SK-MEL-5 (cell line): ENCODE measurements around the gene CHID1. TPM values are rescaled to one million over a fixed set of nuclear protein-coding genes. Genes with fewer than 3 reads are reported as not detected.

Experiments
- DNase-seq: peaks from one replicate; pipeline ENCODE4 v3.0.0-alpha.2; 2016; ENCODE audit warnings: low read depth, low spot score
- in situ Hi-C: cut with HindIII; loops from 2 replicates; pipeline ENCODE4 v1.10.0; 2016; ENCODE audit warnings: low sequenced_read_pairs, high pct_unique_total_duplicates, low pct_unique_long_range_greater_than_20kb
- polyA plus RNA-seq, 2 experiments: library from polyadenylated mRNA; depleted of rRNA; stranded (reverse); fragments of >200 nt; gene quantifications; 2 replicates each; pipeline ENCODE4 v1.2.3, GENCODE V29; 2015
- total RNA-seq: library from RNA; depleted of rRNA; stranded (reverse); fragments of >200 nt; shearing (Covaris generic); gene quantifications from 2 replicates; pipeline ENCODE4 v1.2.3, GENCODE V29; 2014; rRNA removed

Gene CHID1
- total RNA-seq: 21.8 and 31.0 TPM in 2 replicates
- 248 and 307 TPM in 2 replicates for polyA plus RNA-seq (2015; cell fraction: cytosol; rRNA removed)
- 47.5 and 57.7 TPM in 2 replicates for polyA plus RNA-seq (2015; cell fraction: nucleus; rRNA removed)

DNA sequence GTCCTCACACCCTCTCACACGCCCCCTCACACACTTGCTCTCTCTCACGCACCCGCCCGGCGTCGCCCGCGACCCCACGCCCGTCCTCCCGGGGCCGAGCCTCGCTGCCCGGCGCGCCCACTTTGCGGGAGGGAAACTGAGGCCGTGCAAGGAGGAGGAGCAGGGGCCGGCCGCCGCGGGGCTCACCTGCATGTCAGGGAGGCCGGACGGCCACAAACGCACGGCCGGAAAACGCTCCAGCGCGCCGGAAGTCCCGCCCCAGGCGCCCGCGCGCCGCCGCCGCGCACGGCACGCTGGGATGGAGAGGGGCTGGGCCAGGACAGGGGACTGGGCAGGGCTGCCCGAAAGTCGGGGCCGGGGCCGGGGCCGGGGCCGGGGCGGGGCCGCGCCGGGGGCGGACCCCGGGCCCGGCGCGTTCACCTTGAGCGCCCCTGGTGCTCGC lies at the start of gene CHID1:
TSS of gene CHID1 (minus strand) at position 222 of the 442 bp plus-strand sequence. CDS start 5,994 bp downstream, outside the sequence.
- in situ Hi-C loops: no loop called here
- peak; percentile 81 for DNase-seq

DNA sequence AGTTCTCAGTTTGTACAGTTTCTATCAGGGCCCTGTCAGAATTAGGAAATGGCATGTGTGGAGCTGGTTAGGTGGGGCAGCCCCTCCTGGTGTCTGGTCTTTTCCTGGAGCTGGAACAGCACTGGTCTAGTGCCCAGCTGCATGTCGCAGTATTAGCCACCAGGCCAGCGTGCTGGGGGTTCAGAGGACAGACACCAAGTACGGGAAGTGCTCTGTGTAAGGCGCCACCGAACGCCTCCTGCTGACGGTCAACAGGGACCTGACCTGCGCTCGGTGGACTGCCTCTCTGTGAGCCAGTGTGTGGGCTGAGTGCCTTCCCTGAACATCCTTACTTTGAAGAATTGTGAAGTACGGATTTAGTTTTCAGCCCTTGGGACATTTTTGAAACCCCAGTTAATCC lies 49.0 kb upstream of the CHID1 start:
- in situ Hi-C loops: no loop called here

DNA sequence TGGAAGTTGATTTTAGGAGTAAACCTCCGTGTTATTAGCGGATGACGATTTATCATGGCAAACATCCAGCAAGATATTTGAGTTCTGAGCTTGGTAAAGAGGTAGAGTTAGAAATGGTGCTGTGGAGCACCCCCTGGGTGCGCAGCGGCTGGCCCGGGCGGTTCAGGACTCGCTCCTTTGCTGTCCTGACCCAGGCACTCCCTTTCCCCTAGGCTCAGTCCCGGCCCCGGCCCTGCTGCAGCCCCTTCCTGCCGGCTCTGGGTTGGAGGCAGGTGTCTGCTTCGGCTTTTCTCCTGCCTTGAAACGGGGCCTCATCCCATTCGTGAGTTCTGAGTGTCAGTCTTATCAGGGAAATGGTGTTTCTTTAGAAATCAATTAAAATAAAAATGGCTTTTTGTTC lies 48.4 kb upstream of the CHID1 start:
- no peak for DNase-seq
- in situ Hi-C loops: no loop called here

More for the DNA sequence above, 49.0 kb upstream of the CHID1 start:
- DNase-seq: no peak

DNA sequence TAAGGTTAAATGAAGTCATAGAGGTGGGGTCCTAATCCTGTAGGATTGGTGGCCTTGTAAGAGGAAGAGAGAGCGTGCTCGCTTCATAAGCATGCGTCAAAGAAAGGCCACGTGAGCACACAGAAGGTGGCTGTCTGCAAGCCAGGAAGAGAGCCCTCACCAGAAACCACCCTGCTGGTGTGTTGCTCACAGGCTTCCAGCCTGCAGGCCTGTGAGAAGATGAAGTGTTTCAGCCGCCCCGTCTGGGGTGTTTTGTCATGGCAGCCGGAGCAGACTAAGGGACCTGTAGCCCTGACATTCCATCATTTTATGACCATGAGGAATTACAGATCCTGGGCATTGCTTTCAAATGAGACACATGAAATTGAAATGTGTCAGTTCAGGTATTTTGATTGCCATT lies 47.5 kb upstream of the CHID1 start:
- in situ Hi-C loops: no loop called here
- DNase-seq: no peak

DNA sequence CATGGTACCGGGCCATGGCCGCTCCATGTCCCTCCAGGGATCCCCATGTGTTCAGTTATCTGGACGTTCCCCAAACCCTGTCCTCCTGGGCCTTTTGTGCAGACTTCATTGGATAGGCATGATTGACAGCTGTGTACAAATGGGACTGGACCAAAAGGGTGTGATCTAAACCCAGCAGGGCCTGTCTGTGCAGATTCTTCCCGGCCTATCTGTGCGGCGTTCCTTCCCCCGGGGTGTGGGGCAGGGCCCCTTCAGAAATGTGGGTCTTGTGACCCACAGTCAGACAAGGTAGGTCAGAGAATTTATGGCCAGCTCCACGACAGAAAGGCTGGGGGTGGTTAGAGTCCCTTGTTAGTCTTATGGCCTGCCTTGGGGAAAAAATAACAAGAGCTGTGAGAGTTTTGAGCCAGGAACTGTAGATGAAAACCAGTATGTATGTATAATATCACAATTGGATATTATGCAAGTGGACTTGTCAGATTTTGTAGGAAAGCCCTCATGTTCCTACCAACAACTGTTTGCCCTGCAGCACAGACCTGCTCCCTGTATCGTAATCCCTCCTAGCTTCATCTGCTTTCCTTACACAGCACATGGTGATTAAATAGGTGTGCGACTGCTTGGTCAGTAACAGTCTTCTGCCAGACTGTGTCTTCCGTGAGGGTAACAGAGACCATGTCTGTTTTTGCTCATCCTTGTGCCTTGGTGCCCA lies 46.8 kb upstream of the CHID1 start:
- DNase-seq: no peak
- in situ Hi-C loops: no loop called here

DNA sequence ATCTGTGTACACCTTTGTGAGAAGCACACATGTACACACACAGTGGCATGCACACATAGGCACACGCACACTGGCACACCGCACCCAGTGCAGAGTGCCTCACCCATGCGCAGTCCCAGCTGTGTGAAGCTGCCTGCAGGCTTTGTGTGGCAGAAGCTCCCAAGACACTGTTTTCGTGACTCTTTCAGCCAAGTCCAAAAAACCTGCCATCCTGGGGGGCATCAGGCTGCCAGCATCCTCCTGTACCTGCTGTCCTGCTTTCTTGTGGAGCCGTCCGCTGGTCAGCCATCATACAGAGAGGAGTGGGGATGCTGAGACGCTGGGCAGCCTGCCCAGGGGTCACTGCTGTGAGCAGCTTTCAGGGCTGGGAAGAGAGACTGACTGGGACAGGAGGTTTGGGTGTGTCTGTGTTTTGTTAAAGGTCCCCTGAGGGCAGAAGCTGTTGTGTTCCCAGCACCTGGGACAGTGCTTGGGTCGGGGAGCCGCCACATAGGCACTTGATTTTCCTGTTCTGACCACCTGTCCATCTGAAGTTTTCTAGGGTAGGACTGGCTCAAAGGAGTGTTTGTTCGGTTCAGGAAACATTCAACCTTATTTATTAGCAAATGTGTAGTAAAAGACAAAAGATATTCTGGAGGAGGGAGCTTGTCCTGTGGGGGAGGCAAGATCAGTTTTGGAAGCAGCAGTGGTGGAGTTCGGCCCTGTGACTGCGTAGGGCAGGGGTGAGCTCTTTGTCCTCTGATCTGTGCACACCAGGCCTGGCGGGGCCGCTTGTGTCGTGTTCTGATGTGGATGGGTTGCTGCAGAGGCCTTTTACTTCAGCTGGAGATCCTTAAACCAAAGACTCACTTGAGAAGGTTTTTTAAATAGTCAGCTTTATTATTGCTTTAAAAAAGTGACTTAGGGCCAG lies 44.8 kb upstream of the CHID1 start:
- in situ Hi-C loops: no loop called here
- no peak for DNase-seq

DNA sequence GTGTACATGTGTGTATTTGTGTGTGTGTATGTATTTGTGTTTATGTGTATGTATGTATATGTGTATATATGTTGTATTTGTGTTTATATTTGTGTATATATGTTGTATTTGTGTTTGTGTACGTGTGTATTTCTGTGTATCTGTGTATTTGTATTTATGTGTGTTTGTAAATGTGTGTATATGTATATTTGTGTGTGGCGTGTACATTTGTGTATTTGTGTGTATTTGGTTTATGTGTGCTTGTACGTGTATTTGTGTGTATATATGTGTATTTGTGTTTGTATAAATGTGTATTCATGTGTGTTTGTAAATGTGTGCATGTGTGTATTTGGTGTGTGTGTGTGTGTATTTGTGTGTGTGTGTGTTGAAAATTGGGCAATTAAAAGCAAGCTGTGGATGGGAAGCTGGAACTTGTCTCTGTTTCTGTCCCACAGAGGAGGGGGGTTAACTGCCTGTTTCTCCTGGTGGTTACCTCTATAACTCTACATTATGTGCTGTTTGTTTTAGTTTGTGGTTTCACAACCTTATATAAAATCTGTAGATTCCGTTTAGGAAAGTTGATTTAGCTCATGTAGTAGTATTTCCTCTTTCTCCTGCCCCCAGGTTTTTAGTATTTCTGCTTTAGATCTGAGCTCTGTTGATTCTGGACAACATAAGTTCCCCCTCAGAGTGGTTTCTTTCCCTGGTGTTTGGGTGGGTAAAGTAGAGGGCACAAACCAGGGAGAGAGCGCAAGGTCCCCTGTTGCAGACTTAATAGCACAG lies 44.0 kb upstream of the CHID1 start:
- in situ Hi-C loops: no loop called here
- DNase-seq: no peak

DNA sequence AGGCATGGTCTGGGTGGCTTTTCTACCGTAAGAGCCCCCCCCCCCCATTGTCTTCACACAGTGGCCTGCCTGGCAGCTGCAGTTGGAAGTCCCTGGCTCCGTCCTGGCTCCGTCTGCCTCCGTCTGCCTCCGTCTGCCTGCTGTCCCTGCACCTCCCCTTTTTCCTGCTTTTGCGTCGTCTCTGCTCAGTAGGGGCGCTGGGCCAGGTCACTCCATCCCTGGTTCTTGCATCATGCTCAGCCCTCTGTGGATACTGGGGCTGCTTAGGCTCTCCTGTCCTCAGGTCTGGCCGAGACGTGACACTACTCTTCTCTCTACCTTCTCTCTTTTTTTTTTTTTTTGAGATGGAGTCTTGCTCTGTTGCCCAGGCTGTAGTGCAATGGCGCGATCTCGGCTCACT lies 42.9 kb upstream of the CHID1 start:
- no peak for DNase-seq
- in situ Hi-C loops: no loop called here

DNA sequence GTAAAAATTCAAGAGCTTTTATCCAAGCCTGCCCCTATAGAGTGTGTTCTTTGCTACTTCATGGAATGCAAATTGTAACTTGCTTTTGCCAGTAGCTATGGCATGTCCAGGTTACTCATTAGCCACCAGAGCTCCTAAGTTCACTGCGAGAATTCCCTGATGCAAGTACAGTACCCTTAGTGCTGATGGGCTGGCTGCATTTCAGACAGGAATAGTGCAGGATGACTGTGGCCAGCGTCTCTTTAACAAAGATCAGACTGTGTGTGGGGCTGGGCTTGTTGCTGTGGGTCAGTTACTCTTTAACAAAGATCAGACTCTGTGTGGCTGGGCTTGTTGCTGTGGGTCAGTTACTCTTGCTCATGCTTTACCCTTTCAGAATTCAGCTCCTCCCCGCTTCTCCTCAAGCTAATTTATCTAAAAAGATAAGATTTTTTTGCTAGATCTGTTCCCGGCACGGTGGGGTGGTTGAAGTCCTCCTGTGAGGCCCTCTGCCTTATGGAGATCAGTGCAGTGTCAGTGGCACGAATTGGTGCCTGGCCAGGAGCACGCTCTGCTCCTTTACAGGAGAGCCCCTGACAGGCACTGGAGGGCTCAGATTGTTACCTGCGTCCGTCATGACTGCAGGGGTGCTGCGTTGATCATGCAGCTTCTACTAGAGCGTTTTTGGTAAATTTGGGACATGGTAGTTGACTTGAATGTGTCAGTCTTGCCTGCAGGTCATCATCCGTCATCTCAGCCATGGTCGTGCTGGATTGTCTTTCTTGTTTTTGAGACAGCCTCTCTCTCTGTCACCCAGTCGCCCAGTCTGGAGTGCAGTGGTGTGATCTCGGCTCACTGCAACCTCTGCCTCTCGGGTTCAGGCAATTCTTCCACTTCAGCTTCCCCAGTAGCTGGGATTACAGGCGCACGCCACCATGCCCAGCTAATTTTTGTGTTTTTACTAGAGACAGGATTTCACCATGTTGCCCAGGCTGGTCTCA lies 42.1 kb upstream of the CHID1 start:
- in situ Hi-C loops: no loop called here
- DNase-seq: peak; percentile 54

DNA sequence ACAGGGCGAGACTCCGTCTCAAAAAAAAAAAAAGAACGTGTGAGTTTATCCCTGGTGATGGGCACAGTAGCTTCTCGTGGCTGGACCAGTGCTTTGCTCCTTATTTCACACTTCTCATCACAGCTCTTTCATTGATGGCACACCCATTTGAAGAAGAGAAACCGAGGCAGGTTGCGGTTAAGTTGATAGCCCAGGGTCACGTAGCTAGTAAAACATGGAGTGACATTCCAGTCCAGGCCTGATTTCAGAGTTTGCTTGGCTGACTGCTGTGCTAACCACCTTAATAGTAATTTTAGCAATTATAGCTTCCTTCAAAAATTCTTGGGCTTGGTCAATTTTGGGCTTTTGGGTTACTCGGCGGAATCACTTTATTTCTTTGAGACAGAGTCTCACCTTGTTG lies 40.9 kb upstream of the CHID1 start:
- no peak for DNase-seq
- in situ Hi-C loops: no loop called here

DNA sequence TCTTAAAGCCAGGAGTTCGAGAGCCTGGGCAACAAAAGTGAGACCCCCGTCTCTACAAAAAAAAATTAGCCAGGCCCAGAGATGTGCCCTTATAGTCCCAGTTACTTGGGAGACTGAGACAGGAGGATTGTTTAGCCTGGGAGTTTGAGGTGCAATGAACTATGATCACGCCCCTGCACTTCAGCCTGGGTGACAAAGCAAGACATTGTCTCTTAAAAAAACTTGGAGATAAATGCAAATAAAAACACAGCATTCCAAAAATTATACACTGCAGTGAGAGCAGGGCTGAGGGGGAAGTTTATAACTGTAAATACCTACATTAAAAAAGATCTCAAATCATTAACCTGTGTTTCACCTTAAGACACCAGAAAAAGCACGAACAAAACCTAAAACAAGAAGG lies 37.1 kb upstream of the CHID1 start:
- in situ Hi-C loops: no loop called here
- DNase-seq: no peak

DNA sequence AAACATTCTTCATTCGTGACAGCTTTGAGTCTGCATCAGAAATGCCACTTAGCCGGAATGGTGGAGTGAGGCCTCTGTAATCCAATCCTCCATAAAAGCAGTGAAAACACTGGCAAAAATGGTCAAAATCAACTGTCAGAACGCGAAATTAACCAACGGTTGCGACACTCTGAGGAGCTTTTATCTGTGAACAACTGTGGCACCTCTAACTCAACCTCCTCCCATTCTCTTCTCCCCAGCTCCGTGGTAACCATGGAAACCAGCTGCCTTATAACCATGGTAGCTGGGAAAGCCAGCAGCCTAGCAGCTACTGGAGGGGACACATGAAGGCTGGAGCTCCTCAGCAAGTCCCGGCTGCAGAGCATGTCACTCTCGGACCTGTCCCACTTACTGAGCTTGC lies 35.4 kb upstream of the CHID1 start:
- in situ Hi-C loops: no loop called here
- DNase-seq: no peak

DNA sequence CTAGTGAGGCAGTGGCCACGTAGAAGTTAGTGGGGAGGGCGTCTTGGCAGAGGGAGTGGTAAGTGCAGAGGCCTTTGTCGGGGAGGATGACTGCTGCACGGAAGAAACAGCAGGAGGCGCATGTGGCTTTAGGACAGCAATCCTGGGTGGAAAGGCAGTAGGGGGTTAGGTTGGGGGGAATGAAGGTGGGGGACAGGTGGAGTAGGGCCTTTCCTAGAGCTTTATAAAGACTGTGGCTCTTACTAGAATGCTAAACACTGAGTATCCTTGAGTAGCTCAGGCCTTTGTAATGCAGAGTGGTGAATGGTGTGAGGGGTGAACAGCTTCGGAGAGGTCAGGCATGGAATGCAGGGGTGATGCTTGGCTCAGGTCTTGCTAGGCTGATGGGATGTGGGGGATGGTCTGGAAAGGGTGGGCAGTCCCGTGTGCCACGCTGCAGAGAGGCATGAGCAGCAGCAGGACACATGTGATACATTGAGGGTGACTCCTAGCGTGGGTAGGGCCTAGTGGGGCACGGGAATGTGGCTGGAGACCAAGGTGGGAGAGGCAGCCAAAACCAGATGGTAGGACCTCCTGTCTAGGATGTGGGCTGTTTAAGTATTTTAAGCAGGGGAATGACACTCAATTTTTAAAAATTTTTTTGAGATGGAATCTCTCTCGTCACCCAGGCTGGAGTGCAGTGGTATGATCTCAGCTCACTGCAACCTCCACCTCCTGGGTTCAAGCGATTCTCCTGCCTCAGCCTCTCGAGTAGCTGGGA lies 34.3 kb upstream of the CHID1 start:
- in situ Hi-C loops: no loop called here
- DNase-seq: no peak

DNA sequence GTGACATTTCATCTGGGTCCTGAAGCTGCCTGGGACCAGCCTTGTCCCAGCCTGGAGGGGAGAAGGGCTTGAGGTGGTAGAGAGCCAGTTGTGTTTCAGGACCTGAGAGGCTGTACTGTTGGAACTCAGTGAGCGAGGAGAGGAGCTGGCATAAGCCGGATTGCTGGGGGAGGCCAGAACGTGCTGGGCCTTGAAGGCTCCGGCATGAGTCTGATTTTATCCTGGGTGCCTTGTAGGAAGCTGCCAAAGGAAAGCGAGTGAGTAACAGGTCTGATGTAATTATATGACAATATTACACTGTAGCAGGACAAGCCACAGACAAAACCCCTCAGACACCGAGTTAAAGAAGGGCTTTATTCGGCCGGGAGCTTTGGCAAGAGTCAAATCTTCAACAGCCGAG lies 32.2 kb upstream of the CHID1 start:
- in situ Hi-C loops: no loop called here
- DNase-seq: no peak

DNA sequence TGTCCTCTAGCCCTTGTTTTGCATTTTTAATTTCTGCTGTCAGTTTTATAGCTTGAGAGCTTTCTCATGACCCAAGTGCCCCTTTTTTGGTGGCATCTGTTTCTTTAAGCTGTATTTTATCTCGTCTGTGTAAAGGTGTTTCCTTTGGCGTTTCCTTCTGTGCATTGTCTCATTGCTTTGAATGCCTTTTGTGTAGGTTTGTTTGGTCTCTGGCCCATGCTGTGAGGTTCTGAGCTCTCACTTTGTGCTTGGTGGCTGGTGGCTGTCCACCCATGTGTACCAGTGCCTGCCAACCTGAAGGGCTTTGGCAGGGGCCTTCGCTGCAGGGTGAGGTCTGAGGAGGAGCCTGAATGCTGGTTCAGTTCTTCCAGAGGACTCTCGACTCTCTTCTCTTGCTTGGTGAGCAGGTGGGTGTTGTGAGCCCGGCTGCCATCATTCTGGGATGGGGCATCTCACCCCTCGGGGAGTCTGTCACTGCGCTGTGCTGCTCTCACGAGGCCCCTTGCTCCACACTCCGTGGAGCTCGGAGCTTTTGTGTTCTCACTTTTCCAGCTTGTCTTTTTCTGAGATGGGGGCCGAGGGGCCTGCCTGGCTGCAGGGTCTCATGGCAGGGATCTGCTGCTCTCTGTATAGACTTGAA lies 30.0 kb upstream of the CHID1 start:
- in situ Hi-C loops: no loop called here
- DNase-seq: no peak

DNA sequence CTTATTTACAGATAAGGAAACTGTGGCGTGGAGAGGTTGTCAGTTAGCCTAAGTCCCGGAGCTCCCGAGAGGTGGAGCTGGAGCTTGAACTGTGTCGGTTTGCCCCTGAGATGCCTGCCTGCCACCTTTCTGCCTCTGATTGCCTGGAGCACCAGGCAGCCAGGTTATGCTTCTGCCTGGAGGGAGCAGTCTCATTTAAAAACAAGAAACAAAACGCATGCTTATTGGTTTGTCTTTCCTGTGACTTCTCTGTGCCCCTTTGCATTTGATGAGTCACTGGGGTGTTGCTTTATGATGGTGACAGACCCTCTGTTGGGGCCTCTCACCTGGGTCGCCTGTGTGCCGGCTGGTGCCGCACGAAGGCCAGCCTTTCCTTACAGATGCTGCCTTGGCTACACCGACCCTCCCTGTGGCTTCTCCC lies 27.2 kb upstream of the CHID1 start:
- DNase-seq: no peak
- in situ Hi-C loops: no loop called here
